BE2C (cell line): ENCODE results near the gene ARL14EPL.
"Not testable (repeated sequence)": the region's sequence is repeated elsewhere in the genome, so short reads cannot be mapped to it uniquely, and the experiment has no call there.

Experiments
- DNase-seq: peaks from one replicate; pipeline ENCODE4 v3.0.0-alpha.2; 2020
- H3K27me3 ChIP-seq: fragments of 250-450 bp; sonication (Bioruptor Pico); 2 replicates; pipeline ENCODE4 v1.5.1; 2020; ENCODE audit warnings: mild to moderate bottlenecking
- H3K36me3 ChIP-seq: fragments of 250-450 bp; sonication (Bioruptor Pico); 2 replicates; pipeline ENCODE4 v1.5.1; 2020; ENCODE audit warnings: mild to moderate bottlenecking
- H3K4me1 ChIP-seq: fragments of 250-450 bp; sonication (Bioruptor Pico); 2 replicates; pipeline ENCODE4 v1.5.1; 2020
- H3K4me3 ChIP-seq: 2 replicates; pipeline ENCODE4 v1.5.1; 2011; ENCODE audit warnings: low read depth, low read length
- H3K9me3 ChIP-seq: fragments of 250-450 bp; sonication (Bioruptor Pico); 2 replicates; pipeline ENCODE4 v1.5.1; 2020
- CTCF ChIP-seq: IDR thresholded peaks from 2 replicates; pipeline ENCODE4 v1.5.1; 2012; ENCODE audit warnings: mild to moderate bottlenecking, low read depth, low read length

Gene ARL14EPL

GRCh38 chr5:116076496-116076895, 44.2 kb downstream of the ARL14EPL start:
- H3K9me3 ChIP-seq: no peaks in the 10 kb centered on the region; the same call in 1 of the 2 replicates
- no peak overlapping the region for H3K4me3 ChIP-seq
- TF ChIP-seq CTCF: no peak
- H3K27me3 ChIP-seq: no peaks in the 10 kb centered on the region
- DNase-seq: no peak
- H3K36me3 ChIP-seq: no peaks in the 10 kb centered on the region
- no peaks in the 10 kb centered on the region for H3K4me1 ChIP-seq

GRCh38 chr5:116078199-116078598, 45.9 kb downstream of the ARL14EPL start:
- DNase-seq: no peak
- no peaks in the 10 kb centered on the region for H3K27me3 ChIP-seq

GRCh38 chr5:116084287-116084691, 52.0 kb downstream of the ARL14EPL start:
- DNase-seq: no peak
- H3K4me1 ChIP-seq: no peaks in the 10 kb centered on the region
- H3K36me3 ChIP-seq: no peaks in the 10 kb centered on the region
- H3K9me3 ChIP-seq: no peaks in the 10 kb centered on the region
- no peak for TF ChIP-seq CTCF
- no peaks in the 10 kb centered on the region for H3K27me3 ChIP-seq
- peak overlapping the region; percentile 74 for H3K4me3 ChIP-seq

More at GRCh38 chr5:116078199-116078598, 45.9 kb downstream of the ARL14EPL start:
- no peak for TF ChIP-seq CTCF
- Histone ChIP-seq H3K36me3 (no peaks in the 10 kb centered on the region), H3K9me3 (no peaks in the 10 kb centered on the region), H3K4me1 (no peaks in the 10 kb centered on the region), H3K4me3 (no peak overlapping the region)

- no peaks in the 10 kb centered on the region for H3K9me3 ChIP-seq
- peak; percentile 73 for DNase-seq
- H3K27me3 ChIP-seq: no peaks in the 10 kb centered on the region
- no peaks in the 10 kb centered on the region for H3K4me1 ChIP-seq
- H3K36me3 ChIP-seq: no peaks in the 10 kb centered on the region
- peak within 1 kb of the TSS; percentile 74 for H3K4me3 ChIP-seq
- no peak for TF ChIP-seq CTCF
Measured at GRCh38 chr5:116084871-116085715, 52.8 kb downstream of the ARL14EPL start, which contains the start of gene COMMD10. Gene COMMD10 (plus strand): TSS chr5:116085025.

- not testable (repeated sequence) for H3K36me3 ChIP-seq, H3K4me1 ChIP-seq, H3K27me3 ChIP-seq, H3K4me3 ChIP-seq, H3K9me3 ChIP-seq, DNase-seq
Measured at GRCh38 chr5:116086309-116086708, 54.0 kb downstream of the ARL14EPL start.

- no peak for TF ChIP-seq CTCF
- DNase-seq: no peak
- peaks cover 10% of the 10 kb centered on the region; the same call in 1 of the 2 replicates for H3K36me3 ChIP-seq
Measured at GRCh38 chr5:116088062-116088461, 55.8 kb downstream of the ARL14EPL start.

More at GRCh38 chr5:116088062-116088461, 55.8 kb downstream of the ARL14EPL start:
- no peaks in the 10 kb centered on the region for H3K4me1 ChIP-seq
- H3K27me3 ChIP-seq: no peaks in the 10 kb centered on the region
- H3K9me3 ChIP-seq: no peaks in the 10 kb centered on the region
- H3K4me3 ChIP-seq: no peak overlapping the region
